ENCODE results near the gene UBR1. TPM values are rescaled to one million over a fixed set of nuclear protein-coding genes. Genes with fewer than 3 reads are reported as not detected.
"Not testable (repeated sequence)": the region's sequence is repeated elsewhere in the genome, so short reads cannot be mapped to it uniquely, and the experiment has no call there.

UBR1 gene
- total RNA-seq, 1 experiment from 2014 or later: 23.2 TPM

DNA sequence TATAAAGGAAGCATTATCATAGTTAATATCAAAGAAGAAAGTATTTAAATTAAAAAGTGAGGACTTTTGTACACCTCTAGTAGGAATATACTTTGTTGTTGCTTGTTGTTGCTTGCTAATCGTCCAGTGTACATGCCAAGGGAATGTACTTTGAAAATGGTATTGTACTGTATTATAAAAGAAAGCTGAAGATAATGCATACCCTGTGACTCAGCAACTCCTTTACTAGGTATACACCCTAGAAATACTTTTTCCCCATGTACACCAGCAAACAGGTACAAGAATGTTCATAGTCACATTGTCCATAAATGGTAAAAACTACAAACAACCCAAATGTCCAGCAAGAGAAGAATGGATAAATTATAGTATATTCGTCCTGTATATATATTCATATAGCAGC, 197.3 kb downstream of the UBR1 start:
- Histone ChIP-seq H3K4me1 (ENCODE audit: control insufficient read depth, insufficient read depth, low read length) (peaks cover 3% of the 10 kb centered on the region; the same call in 1 of the 2 replicates), H3K9me3 (ENCODE audit: control insufficient read depth, insufficient read depth, low read depth, low read length) (no peaks in the 10 kb centered on the region), H3K36me3 (ENCODE audit: control insufficient read depth, insufficient read depth, low read length) (no peaks in the 10 kb centered on the region), H3K4me3 (ENCODE audit: low read depth in 2 of 2, low read length in 2 of 2) (no peak overlapping the region), H3K27me3 (ENCODE audit: control insufficient read depth, insufficient read depth, low read length) (no peaks in the 10 kb centered on the region), H3K27ac (ENCODE audit: low read length) (no peak overlapping the region)
- DNase-seq (ENCODE audit: low read depth, low spot score) (no peak), ATAC-seq (no peak)
- TF ChIP-seq, protein P1, sequence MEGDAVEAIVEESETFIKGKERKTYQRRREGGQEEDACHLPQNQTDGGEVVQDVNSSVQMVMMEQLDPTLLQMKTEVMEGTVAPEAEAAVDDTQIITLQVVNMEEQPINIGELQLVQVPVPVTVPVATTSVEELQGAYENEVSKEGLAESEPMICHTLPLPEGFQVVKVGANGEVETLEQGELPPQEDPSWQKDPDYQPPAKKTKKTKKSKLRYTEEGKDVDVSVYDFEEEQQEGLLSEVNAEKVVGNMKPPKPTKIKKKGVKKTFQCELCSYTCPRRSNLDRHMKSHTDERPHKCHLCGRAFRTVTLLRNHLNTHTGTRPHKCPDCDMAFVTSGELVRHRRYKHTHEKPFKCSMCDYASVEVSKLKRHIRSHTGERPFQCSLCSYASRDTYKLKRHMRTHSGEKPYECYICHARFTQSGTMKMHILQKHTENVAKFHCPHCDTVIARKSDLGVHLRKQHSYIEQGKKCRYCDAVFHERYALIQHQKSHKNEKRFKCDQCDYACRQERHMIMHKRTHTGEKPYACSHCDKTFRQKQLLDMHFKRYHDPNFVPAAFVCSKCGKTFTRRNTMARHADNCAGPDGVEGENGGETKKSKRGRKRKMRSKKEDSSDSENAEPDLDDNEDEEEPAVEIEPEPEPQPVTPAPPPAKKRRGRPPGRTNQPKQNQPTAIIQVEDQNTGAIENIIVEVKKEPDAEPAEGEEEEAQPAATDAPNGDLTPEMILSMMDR (IDR thresholded peaks at IDR 0.05): no peak
- TF ChIP-seq SIN3A (IDR thresholded peaks at IDR 0.05; ENCODE audit: borderline replicate concordance, insufficient read depth, low read depth, low read length): no peak
- no peak for TF ChIP-seq TCF7L2 (IDR thresholded peaks at IDR 0.05; ENCODE audit: low read depth, low read length)
- no peak for TF ChIP-seq POLR2AphosphoS5 (IDR thresholded peaks at IDR 0.05; ENCODE audit: low read depth, low read length)
- TF ChIP-seq, protein P2, sequence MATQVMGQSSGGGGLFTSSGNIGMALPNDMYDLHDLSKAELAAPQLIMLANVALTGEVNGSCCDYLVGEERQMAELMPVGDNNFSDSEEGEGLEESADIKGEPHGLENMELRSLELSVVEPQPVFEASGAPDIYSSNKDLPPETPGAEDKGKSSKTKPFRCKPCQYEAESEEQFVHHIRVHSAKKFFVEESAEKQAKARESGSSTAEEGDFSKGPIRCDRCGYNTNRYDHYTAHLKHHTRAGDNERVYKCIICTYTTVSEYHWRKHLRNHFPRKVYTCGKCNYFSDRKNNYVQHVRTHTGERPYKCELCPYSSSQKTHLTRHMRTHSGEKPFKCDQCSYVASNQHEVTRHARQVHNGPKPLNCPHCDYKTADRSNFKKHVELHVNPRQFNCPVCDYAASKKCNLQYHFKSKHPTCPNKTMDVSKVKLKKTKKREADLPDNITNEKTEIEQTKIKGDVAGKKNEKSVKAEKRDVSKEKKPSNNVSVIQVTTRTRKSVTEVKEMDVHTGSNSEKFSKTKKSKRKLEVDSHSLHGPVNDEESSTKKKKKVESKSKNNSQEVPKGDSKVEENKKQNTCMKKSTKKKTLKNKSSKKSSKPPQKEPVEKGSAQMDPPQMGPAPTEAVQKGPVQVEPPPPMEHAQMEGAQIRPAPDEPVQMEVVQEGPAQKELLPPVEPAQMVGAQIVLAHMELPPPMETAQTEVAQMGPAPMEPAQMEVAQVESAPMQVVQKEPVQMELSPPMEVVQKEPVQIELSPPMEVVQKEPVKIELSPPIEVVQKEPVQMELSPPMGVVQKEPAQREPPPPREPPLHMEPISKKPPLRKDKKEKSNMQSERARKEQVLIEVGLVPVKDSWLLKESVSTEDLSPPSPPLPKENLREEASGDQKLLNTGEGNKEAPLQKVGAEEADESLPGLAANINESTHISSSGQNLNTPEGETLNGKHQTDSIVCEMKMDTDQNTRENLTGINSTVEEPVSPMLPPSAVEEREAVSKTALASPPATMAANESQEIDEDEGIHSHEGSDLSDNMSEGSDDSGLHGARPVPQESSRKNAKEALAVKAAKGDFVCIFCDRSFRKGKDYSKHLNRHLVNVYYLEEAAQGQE (IDR thresholded peaks at IDR 0.05; ENCODE audit: insufficient read depth in 1 of 2, low read depth in 2 of 2, low read length in 1 of 2): no peak
- CTCF ChIA-PET: interaction anchor here (0.6 kb wide), 1 partner anchor 317 kb away, joined by 5 read pairs; no protein-coding TSS in a partner anchor
- POLR2A ChIA-PET: no interaction called here
- in situ Hi-C loops (cut with HindIII; ENCODE audit: low pct_unique_long_range_greater_than_20kb, low sequenced_read_pairs): no loop called here
- BruUV-seq (replicated peaks): no TSS peak
- intact Hi-C loops (cut with micrococcal nuclease; ENCODE audit: unreplicated experiment): no loop called here

DNA sequence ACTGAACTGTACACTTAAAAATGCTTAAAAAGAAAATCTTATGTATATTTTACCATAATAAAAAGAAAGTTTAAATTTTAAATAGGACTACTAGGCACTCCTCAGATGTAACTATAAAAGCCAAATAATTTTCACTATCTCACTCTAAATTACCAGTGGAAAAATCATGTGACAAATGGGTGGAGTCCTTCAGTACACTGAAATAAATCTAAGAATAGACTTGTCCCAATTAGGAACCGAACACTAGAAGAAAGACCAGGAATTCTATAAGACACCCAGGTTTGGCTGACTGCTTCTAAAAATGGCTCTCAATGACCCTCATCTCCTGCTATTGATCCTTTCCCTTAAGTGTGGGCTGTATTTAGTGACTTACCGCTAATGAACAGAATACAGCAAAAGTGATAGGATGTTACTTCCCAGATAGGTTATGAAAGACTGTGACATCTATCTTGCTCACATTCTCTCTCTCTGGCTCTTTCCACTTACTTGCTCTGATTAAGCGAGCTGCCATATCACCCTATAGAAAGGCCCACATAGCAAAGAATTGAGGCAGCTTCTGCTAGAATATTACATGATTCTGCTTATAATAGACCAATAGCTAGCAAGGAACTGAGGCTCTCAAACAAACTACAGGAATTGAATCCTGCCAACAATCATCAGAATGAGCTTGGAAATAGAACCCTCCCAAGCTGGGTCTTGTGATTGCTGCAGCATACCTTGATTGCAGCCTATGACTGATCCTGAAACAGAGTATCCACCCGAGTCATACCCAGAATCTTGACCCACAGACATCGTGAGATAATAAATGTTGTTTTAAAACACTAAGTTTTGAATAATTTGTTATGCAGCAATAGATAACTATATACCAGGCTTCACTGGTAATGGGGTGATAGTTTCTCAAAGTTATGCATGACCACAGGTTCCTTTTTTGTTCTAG, 202.2 kb downstream of the UBR1 start:
- Histone ChIP-seq H3K4me1 (ENCODE audit: control insufficient read depth, insufficient read depth, low read length) (no peaks in the 10 kb centered on the region), H3K9me3 (ENCODE audit: control insufficient read depth, insufficient read depth, low read depth, low read length) (no peaks in the 10 kb centered on the region), H3K27ac (ENCODE audit: low read length) (no peak overlapping the region), H3K27me3 (ENCODE audit: control insufficient read depth, insufficient read depth, low read length) (no peaks in the 10 kb centered on the region), H3K36me3 (ENCODE audit: control insufficient read depth, insufficient read depth, low read length) (no peaks in the 10 kb centered on the region), H3K4me3 (ENCODE audit: low read depth in 2 of 2, low read length in 2 of 2) (no peak overlapping the region)
- in situ Hi-C loops (cut with HindIII; ENCODE audit: low pct_unique_long_range_greater_than_20kb, low sequenced_read_pairs): no loop called here
- DNase-seq (ENCODE audit: low read depth, low spot score) (no peak), ATAC-seq (no peak)
- intact Hi-C loops (cut with micrococcal nuclease; ENCODE audit: unreplicated experiment): no loop called here
- no TSS peak for BruUV-seq (replicated peaks)
- ChIA-PET POLR2A (no interaction called here), CTCF (no interaction called here)
- TF ChIP-seq POLR2AphosphoS5 (IDR thresholded peaks at IDR 0.05; ENCODE audit: low read depth, low read length): no peak
- TF ChIP-seq TCF7L2 (IDR thresholded peaks at IDR 0.05; ENCODE audit: low read depth, low read length): no peak
- TF ChIP-seq SIN3A (IDR thresholded peaks at IDR 0.05; ENCODE audit: borderline replicate concordance, insufficient read depth, low read depth, low read length): no peak
- TF ChIP-seq, protein P1 (IDR thresholded peaks at IDR 0.05): no peak
- TF ChIP-seq, protein P2 (IDR thresholded peaks at IDR 0.05; ENCODE audit: insufficient read depth in 1 of 2, low read depth in 2 of 2, low read length in 1 of 2): no peak

DNA sequence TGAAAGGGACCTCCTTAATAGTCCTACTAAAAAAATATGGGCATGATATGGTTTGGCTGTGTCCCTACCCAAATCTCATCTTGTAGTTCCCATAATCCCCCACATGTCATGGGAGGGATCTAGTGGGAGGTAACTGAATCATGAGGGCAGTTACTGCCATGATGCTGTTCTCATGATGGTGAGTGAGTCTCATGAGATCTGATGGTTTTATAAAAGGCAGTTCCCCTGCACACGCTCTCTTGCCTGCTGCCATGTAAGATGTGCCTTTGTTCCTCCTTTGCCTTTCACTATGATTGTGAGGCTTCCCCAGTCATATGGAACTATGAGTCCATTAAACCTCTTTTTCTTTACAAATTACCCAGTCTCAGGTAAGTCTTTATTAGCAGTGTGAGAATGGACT, 211.9 kb downstream of the UBR1 start:
- intact Hi-C loops (cut with micrococcal nuclease; ENCODE audit: unreplicated experiment); in situ Hi-C loops (cut with HindIII; ENCODE audit: low pct_unique_long_range_greater_than_20kb, low sequenced_read_pairs); H3K36me3 ChIP-seq (ENCODE audit: control insufficient read depth, insufficient read depth, low read length); H3K27ac ChIP-seq (ENCODE audit: low read length); POLR2A ChIA-PET; H3K27me3 ChIP-seq (ENCODE audit: control insufficient read depth, insufficient read depth, low read length); H3K4me3 ChIP-seq (ENCODE audit: low read depth in 2 of 2, low read length in 2 of 2); DNase-seq (ENCODE audit: low read depth, low spot score); BruUV-seq (replicated peaks); CTCF ChIA-PET; H3K4me1 ChIP-seq (ENCODE audit: control insufficient read depth, insufficient read depth, low read length); H3K9me3 ChIP-seq (ENCODE audit: control insufficient read depth, insufficient read depth, low read depth, low read length); ATAC-seq: not testable (repeated sequence)
